ENCODE data around the gene PPP6R2.

Gene PPP6R2

GRCh38 chr22:50487290-50488005 is 144.3 kb downstream of the PPP6R2 start:
- DNase-seq (ENCODE audit: low read depth in 2 of 2), result no peak

- DNase-seq (ENCODE audit: low read depth in 2 of 2), result no peak
These were observed 145.0 kb downstream of the PPP6R2 start for GRCh38 chr22:50488006-50488677.

GRCh38 chr22:50488886-50489285 is 145.8 kb downstream of the PPP6R2 start:
- no peak for DNase-seq (ENCODE audit: low read depth in 2 of 2)

GRCh38 chr22:50489363-50490243 is 146.5 kb downstream of the PPP6R2 start:
- DNase-seq (ENCODE audit: low read depth in 2 of 2), result no peak

GRCh38 chr22:50490531-50491308 is 147.6 kb downstream of the PPP6R2 start:
- no peak for DNase-seq (ENCODE audit: low read depth in 2 of 2)
